ENCODE measurements around the gene GPNMB. TPM values are rescaled to one million over a fixed set of nuclear protein-coding genes. Genes with fewer than 3 reads are reported as not detected.

Gene GPNMB
- total and polyA plus RNA-seq, 4 donors = 2.6 to 10.5 (median 4.9) TPM

DNA sequence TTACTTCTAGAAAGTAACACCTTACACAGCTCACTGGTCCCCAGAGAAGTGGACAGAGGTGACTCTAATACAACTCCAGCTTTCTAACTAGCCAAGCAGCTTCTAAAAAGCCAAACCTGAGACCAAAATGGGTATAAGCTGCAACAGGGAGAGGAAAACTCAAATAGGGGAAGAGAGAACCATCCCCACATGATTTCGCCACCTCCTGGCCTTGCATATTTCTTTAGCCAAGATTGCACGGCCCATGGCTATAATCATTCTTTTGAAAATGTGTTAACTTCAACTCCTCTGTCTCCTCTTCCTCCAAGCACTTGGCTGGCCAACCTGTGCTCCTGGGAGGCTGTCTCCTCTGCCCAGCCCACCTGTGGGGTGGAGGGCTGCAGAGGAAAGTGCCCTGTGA, 36.1 kb upstream of the GPNMB start:
- Histone ChIP-seq H3K4me3 (ENCODE audit: low read depth in 1 of 3, low read length in 3 of 3) (no peak overlapping the region), H3K36me3 (ENCODE audit: control insufficient read depth in 4 of 4, insufficient read depth in 3 of 4, low read depth in 1 of 4, low read length in 3 of 4) (no peaks in the 10 kb centered on the region), H3K27ac (ENCODE audit: low read depth in 1 of 2, low read length in 2 of 2) (no peak overlapping the region), H3K27me3 (ENCODE audit: control insufficient read depth in 4 of 4, insufficient read depth in 4 of 4, low read length in 3 of 4) (no peaks in the 10 kb centered on the region), H3K9ac (ENCODE audit: low read depth in 1 of 2, low read length in 2 of 2) (no peak overlapping the region), H3K4me1 (ENCODE audit: control insufficient read depth in 4 of 4, insufficient read depth in 4 of 4, low read length in 3 of 4) (no peaks in the 10 kb centered on the region), H3K9me3 (ENCODE audit: control insufficient read depth in 4 of 4, low read length in 3 of 4) (peaks cover 0 to 2% (median 0%) of the 10 kb centered on the region in 4 donors)
- no peak for TF ChIP-seq FOXA2 (IDR thresholded peaks at IDR 0.05)
- no peak for TF ChIP-seq RXRA (IDR thresholded peaks at IDR 0.05)
- TF ChIP-seq ATF3 (IDR thresholded peaks at IDR 0.05) = no peak
- no peak for TF ChIP-seq SP1 (IDR thresholded peaks at IDR 0.05)
- no peak for TF ChIP-seq HNF4A (conservative IDR thresholded peaks at IDR 0.05)
- TF ChIP-seq EGR1 (IDR thresholded peaks at IDR 0.05; ENCODE audit: low read depth in 2 of 2) = no peak
- TF ChIP-seq GABPA (IDR thresholded peaks at IDR 0.05 in 1 of 2, conservative IDR thresholded peaks at IDR 0.05 in 1 of 2) = no peak
- TF ChIP-seq RAD21 (IDR thresholded peaks at IDR 0.05) = no peak
- TF ChIP-seq YY1 (IDR thresholded peaks at IDR 0.05) = no peak
- no peak for TF ChIP-seq FOXA1 (IDR thresholded peaks at IDR 0.05)
- TF ChIP-seq NR2F2 (IDR thresholded peaks at IDR 0.05) = no peak
- no peak for TF ChIP-seq MAX (IDR thresholded peaks at IDR 0.05)
- no peak for TF ChIP-seq CTCF (IDR thresholded peaks at IDR 0.05; ENCODE audit: low read depth, low read length, missing input control)
- no peak for TF ChIP-seq REST (IDR thresholded peaks at IDR 0.05)
- TF ChIP-seq HNF4G (IDR thresholded peaks at IDR 0.05) = no peak
- WGBS = 84% methylated on average over 2 of the region's 2 CpGs
- DNase-seq (ENCODE audit: low spot score) = no peak

DNA sequence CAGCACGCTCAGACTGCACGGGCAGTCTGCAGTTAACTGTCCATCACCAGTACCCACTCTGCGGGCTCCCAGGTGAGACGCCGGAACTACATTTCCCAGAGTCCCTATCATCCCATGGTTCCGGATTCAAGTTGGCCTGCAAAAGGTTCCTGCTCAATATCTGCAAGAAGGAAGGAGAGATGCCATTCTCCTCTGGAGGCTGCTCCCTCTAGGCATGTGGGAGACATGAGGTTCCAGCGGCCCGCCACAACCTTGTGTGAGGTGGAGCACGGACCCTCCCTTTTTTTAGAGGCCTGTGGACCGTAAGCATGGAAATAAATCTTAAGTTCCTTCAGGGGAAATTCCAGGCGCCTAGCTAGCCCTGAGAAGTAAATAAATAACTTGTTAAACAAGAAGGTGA, 35.0 kb upstream of the GPNMB start:
- Histone ChIP-seq H3K4me1 (ENCODE audit: control insufficient read depth in 4 of 4, insufficient read depth in 4 of 4, low read length in 3 of 4) (no peaks in the 10 kb centered on the region), H3K9me3 (ENCODE audit: control insufficient read depth in 4 of 4, low read length in 3 of 4) (no peaks in the 10 kb centered on the region), H3K27me3 (ENCODE audit: control insufficient read depth in 4 of 4, insufficient read depth in 4 of 4, low read length in 3 of 4) (no peaks in the 10 kb centered on the region), H3K9ac (ENCODE audit: low read depth in 1 of 2, low read length in 2 of 2) (no peak overlapping the region), H3K27ac (ENCODE audit: low read depth in 1 of 2, low read length in 2 of 2) (no peak overlapping the region), H3K4me3 (ENCODE audit: low read depth in 1 of 3, low read length in 3 of 3) (no peak overlapping the region), H3K36me3 (ENCODE audit: control insufficient read depth in 4 of 4, insufficient read depth in 3 of 4, low read depth in 1 of 4, low read length in 3 of 4) (no peaks in the 10 kb centered on the region)
- DNase-seq (ENCODE audit: low spot score) = no peak
- WGBS = 68% methylated on average over 11 of the region's 11 CpGs
- TF ChIP-seq RAD21 (IDR thresholded peaks at IDR 0.05) (no peak), RXRA (IDR thresholded peaks at IDR 0.05) (no peak), JUND (IDR thresholded peaks at IDR 0.05) (no peak), FOXA2 (IDR thresholded peaks at IDR 0.05) (no peak), HNF4G (IDR thresholded peaks at IDR 0.05) (no peak), CTCF (IDR thresholded peaks at IDR 0.05; ENCODE audit: low read depth, low read length, missing input control) (no peak), NR2F2 (IDR thresholded peaks at IDR 0.05) (no peak), REST (IDR thresholded peaks at IDR 0.05) (no peak), HNF4A (conservative IDR thresholded peaks at IDR 0.05) (no peak), TAF1 (conservative IDR thresholded peaks at IDR 0.05) (no peak), EGR1 (IDR thresholded peaks at IDR 0.05; ENCODE audit: low read depth in 2 of 2) (no peak), SP1 (IDR thresholded peaks at IDR 0.05) (no peak), MAX (IDR thresholded peaks at IDR 0.05) (no peak), YY1 (IDR thresholded peaks at IDR 0.05) (no peak)

Data from liver (tissue), 9 donors.